Measurements from ENCODE around the gene MADCAM1.

The MADCAM1 gene

GRCh38 chr19:495081-495401 is 1.2 kb upstream of the MADCAM1 start:
- DNase-seq (ENCODE audit: insufficient read length, low spot score): no peak
- no peak for FAIRE-seq
- no peak for TF ChIP-seq POLR2AphosphoS5 (IDR thresholded peaks at IDR 0.05; ENCODE audit: low read depth, low read length)
- TF ChIP-seq PAX5 (IDR thresholded peaks at IDR 0.05; ENCODE audit: insufficient read depth, low read length, severe bottlenecking): no peak
- TF ChIP-seq TAF1 (IDR thresholded peaks at IDR 0.05; ENCODE audit: low read depth, low read length): no peak
- TF ChIP-seq SPI1 (IDR thresholded peaks at IDR 0.05; ENCODE audit: low read depth, low read length): no peak
- no peak for TF ChIP-seq POU2F2 (IDR thresholded peaks at IDR 0.05; ENCODE audit: low read depth, low read length)
- TF ChIP-seq POLR2A (IDR thresholded peaks at IDR 0.05; ENCODE audit: low read depth, low read length): no peak

DNA sequence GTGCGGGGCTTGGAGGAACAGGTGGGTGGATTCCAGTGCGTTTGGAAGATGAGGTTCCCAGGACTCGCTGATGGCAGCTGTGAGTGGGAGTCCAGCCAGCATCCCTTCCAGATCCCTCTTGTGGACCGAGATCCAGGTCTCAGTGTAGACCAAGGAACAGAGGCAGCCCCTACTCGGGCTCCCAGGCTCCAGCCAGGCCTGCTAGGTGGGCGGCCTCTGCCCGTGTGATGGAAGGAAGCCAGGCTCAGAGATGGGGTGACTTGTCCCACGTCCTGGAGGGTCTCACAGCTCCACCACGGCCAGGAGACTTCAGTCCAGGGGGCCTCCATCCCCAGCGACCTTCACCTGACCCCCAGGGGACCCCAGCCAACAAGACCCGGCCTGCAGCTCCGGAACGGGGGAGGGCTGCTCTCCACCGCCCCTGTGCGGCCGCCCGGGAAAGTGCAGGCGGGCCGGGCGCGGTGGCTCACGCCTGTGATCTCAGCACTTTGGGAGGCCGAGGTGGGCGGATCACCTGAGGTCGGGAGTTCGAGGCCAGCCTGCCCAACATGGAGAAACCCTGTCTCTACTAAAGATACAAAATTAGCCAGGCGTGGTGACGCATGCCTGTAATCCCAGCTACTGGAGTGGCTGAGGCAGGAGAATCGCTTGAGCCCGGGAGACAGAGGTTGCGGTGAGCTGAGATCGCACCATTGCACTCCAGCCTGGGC is 729 bp upstream of the MADCAM1 start:
- DNase-seq (ENCODE audit: insufficient read length, low spot score) (no peak), FAIRE-seq (peak; percentile 74)
- TF ChIP-seq POLR2AphosphoS5 (IDR thresholded peaks at IDR 0.05; ENCODE audit: low read depth, low read length): no peak
- TF ChIP-seq POU2F2 (IDR thresholded peaks at IDR 0.05; ENCODE audit: low read depth, low read length): no peak
- TF ChIP-seq TAF1 (IDR thresholded peaks at IDR 0.05; ENCODE audit: low read depth, low read length): no peak

DNA sequence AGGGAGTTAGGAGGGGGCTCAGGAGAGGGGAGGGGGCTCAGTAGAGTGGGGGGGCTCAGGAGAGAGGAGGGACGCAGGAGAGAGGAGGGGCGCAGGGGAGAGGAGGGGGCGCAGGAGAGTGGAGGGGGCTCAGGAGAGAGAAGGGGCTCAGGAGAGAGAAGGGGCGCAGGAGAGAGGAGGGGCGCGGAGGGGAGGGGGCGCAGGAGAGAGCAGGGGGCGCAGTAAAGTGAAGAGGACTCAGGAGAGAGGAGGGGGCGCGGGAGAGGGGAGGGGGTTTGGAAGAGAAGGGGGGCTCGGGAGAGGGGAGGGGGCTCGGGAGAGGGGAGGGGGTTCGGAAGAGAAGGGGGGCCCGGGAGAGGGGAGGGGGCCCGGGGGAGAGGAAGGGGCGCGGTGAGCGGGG is 700 bp downstream of the MADCAM1 start:
- DNase-seq (ENCODE audit: insufficient read length, low spot score) (no peak), FAIRE-seq (no peak)
- no peak for TF ChIP-seq POLR2A (IDR thresholded peaks at IDR 0.05; ENCODE audit: low read depth, low read length)
- no peak for TF ChIP-seq PAX5 (IDR thresholded peaks at IDR 0.05; ENCODE audit: insufficient read depth, low read length, severe bottlenecking)
- TF ChIP-seq SPI1 (IDR thresholded peaks at IDR 0.05; ENCODE audit: low read depth, low read length): no peak
- TF ChIP-seq TAF1 (IDR thresholded peaks at IDR 0.05; ENCODE audit: low read depth, low read length): no peak
- TF ChIP-seq POU2F2 (IDR thresholded peaks at IDR 0.05; ENCODE audit: low read depth, low read length): no peak
- TF ChIP-seq POLR2AphosphoS5 (IDR thresholded peaks at IDR 0.05; ENCODE audit: low read depth, low read length): no peak

- no peak for DNase-seq (ENCODE audit: insufficient read length, low spot score)
- no peak for FAIRE-seq
- no peak for TF ChIP-seq PAX5 (IDR thresholded peaks at IDR 0.05; ENCODE audit: insufficient read depth, low read length, severe bottlenecking)
- no peak for TF ChIP-seq SPI1 (IDR thresholded peaks at IDR 0.05; ENCODE audit: low read depth, low read length)
- no peak for TF ChIP-seq POU2F2 (IDR thresholded peaks at IDR 0.05; ENCODE audit: low read depth, low read length)
- TF ChIP-seq POLR2AphosphoS5 (IDR thresholded peaks at IDR 0.05; ENCODE audit: low read depth, low read length): no peak
- TF ChIP-seq POLR2A (IDR thresholded peaks at IDR 0.05; ENCODE audit: low read depth, low read length): no peak
- TF ChIP-seq TAF1 (IDR thresholded peaks at IDR 0.05; ENCODE audit: low read depth, low read length): no peak
These were observed 1.2 kb downstream of the MADCAM1 start for GRCh38 chr19:497491-497868.

DNA sequence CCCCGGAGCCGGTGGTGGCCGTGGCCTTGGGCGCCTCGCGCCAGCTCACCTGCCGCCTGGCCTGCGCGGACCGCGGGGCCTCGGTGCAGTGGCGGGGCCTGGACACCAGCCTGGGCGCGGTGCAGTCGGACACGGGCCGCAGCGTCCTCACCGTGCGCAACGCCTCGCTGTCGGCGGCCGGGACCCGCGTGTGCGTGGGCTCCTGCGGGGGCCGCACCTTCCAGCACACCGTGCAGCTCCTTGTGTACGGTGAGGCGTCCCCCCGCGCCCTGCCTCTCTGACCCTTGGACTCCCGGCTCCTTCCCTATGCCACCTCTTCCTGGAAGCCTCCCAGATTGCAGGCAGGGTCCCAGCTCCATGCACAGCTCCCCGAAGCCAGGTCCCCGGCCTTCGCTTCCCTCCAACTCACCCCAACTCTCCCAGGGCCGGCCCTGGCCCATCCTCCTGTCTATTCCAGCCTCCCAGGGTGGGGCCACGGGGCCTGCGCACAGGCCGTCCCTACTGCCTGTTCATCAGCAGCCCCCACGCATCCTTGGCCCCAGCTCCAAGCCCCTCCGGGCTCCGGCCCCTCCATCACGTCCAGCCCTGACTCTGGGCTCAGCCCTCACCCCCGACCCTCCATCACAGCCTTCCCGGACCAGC is 1.7 kb downstream of the MADCAM1 start:
- FAIRE-seq: no peak
- TF ChIP-seq POLR2AphosphoS5 (IDR thresholded peaks at IDR 0.05; ENCODE audit: low read depth, low read length): no peak
- TF ChIP-seq PAX5 (IDR thresholded peaks at IDR 0.05; ENCODE audit: insufficient read depth, low read length, severe bottlenecking): no peak
- no peak for TF ChIP-seq TAF1 (IDR thresholded peaks at IDR 0.05; ENCODE audit: low read depth, low read length)
- no peak for TF ChIP-seq POLR2A (IDR thresholded peaks at IDR 0.05; ENCODE audit: low read depth, low read length)
- no peak for TF ChIP-seq SPI1 (IDR thresholded peaks at IDR 0.05; ENCODE audit: low read depth, low read length)
- no peak for TF ChIP-seq POU2F2 (IDR thresholded peaks at IDR 0.05; ENCODE audit: low read depth, low read length)
- DNase-seq (ENCODE audit: insufficient read length, low spot score): no peak

GRCh38 chr19:498511-498891 is 2.2 kb downstream of the MADCAM1 start:
- DNase-seq (ENCODE audit: insufficient read length, low spot score) (no peak), FAIRE-seq (no peak)
- no peak for TF ChIP-seq POLR2AphosphoS5 (IDR thresholded peaks at IDR 0.05; ENCODE audit: low read depth, low read length)
- TF ChIP-seq PAX5 (IDR thresholded peaks at IDR 0.05; ENCODE audit: insufficient read depth, low read length, severe bottlenecking): no peak
- no peak for TF ChIP-seq TAF1 (IDR thresholded peaks at IDR 0.05; ENCODE audit: low read depth, low read length)
- no peak for TF ChIP-seq POLR2A (IDR thresholded peaks at IDR 0.05; ENCODE audit: low read depth, low read length)

GRCh38 chr19:498977-499623 is 2.8 kb downstream of the MADCAM1 start:
- TF ChIP-seq TAF1 (IDR thresholded peaks at IDR 0.05; ENCODE audit: low read depth, low read length) (no peak), POLR2A (IDR thresholded peaks at IDR 0.05; ENCODE audit: low read depth, low read length) (no peak), PAX5 (IDR thresholded peaks at IDR 0.05; ENCODE audit: insufficient read depth, low read length, severe bottlenecking) (no peak), POU2F2 (IDR thresholded peaks at IDR 0.05; ENCODE audit: low read depth, low read length) (no peak), SPI1 (IDR thresholded peaks at IDR 0.05; ENCODE audit: low read depth, low read length) (no peak), POLR2AphosphoS5 (IDR thresholded peaks at IDR 0.05; ENCODE audit: low read depth, low read length) (no peak)
- FAIRE-seq: peak; percentile 41
- DNase-seq (ENCODE audit: insufficient read length, low spot score): no peak

DNA sequence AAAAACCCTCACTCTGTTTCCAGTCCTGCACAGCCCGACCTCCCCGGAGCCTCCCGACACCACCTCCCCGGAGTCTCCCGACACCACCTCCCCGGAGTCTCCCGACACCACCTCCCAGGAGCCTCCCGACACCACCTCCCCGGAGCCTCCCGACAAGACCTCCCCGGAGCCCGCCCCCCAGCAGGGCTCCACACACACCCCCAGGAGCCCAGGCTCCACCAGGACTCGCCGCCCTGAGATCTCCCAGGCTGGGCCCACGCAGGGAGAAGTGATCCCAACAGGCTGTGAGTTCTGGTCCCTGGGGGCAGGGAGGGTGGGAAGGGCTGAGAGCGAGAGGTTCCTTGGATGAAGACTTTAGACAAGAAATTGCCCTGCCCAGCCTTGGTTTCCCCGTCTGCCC is 5.4 kb downstream of the MADCAM1 start:
- FAIRE-seq (no peak), DNase-seq (ENCODE audit: insufficient read length, low spot score) (no peak)
- TF ChIP-seq SPI1 (IDR thresholded peaks at IDR 0.05; ENCODE audit: low read depth, low read length): no peak
- TF ChIP-seq PAX5 (IDR thresholded peaks at IDR 0.05; ENCODE audit: insufficient read depth, low read length, severe bottlenecking): no peak
- no peak for TF ChIP-seq POLR2A (IDR thresholded peaks at IDR 0.05; ENCODE audit: low read depth, low read length)
- TF ChIP-seq POLR2AphosphoS5 (IDR thresholded peaks at IDR 0.05; ENCODE audit: low read depth, low read length): no peak
- TF ChIP-seq POU2F2 (IDR thresholded peaks at IDR 0.05; ENCODE audit: low read depth, low read length): no peak
- no peak for TF ChIP-seq TAF1 (IDR thresholded peaks at IDR 0.05; ENCODE audit: low read depth, low read length)

- TF ChIP-seq POU2F2 (IDR thresholded peaks at IDR 0.05; ENCODE audit: low read depth, low read length) (no peak), PAX5 (IDR thresholded peaks at IDR 0.05; ENCODE audit: insufficient read depth, low read length, severe bottlenecking) (no peak), TAF1 (IDR thresholded peaks at IDR 0.05; ENCODE audit: low read depth, low read length) (no peak), POLR2AphosphoS5 (IDR thresholded peaks at IDR 0.05; ENCODE audit: low read depth, low read length) (no peak), POLR2A (IDR thresholded peaks at IDR 0.05; ENCODE audit: low read depth, low read length) (no peak), SPI1 (IDR thresholded peaks at IDR 0.05; ENCODE audit: low read depth, low read length) (no peak)
- FAIRE-seq (no peak), DNase-seq (ENCODE audit: insufficient read length, low spot score) (no peak)
These were observed 8.3 kb downstream of the MADCAM1 start for GRCh38 chr19:504616-505015.
